SK-N-MC (cell line): ENCODE results near the gene UBE2Q1.

ENCODE experiments used
- EZH2 ChIP-seq: fragments of 200-600 bp; sonication (generic); IDR thresholded peaks from one replicate; pipeline ENCODE4 v1.6.1; 2017; ENCODE audit warnings: antibody characterized with exemption
- FOXP2 ChIP-seq: optimal IDR thresholded peaks from 2 replicates; pipeline ENCODE3; 2011; ENCODE audit warnings: mild to moderate bottlenecking, moderate library complexity; ENCODE audit not compliant: insufficient read depth; ENCODE audit errors: extremely low read length, control extremely low read depth
- POLR2AphosphoS5 ChIP-seq: IDR thresholded peaks from 2 replicates; pipeline ENCODE4 v1.6.1; 2012; ENCODE audit warnings: mild to moderate bottlenecking, low read depth, low read length, borderline replicate concordance

DNA sequence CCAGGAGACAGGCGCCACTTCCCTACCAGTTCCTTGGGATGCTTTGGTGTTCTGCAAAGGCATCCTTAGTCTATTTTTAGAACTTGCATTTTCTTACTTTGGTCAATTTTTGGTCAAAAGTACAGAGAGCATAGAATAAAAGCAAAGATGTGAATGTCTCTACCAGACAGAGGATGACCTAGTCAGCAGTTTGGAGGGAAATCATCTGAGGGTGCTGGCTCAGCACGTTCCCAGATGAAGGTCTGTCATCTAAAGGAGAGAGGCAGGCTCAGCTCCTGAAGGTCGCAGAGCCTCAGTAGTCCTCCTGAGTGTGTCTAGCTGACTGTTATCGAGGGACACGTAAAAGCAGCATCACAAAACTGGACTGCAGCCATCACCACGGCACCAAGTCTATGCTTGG, 24.4 kb upstream of the UBE2Q1 start:
- TF ChIP-seq POLR2AphosphoS5 = no peak
- TF ChIP-seq EZH2 = no peak
- TF ChIP-seq FOXP2 = no peak
